GOT3 (cell line): ENCODE measurements around the gene RGS10.
"Not testable (repeated sequence)": the region's sequence is repeated elsewhere in the genome, so short reads cannot be mapped to it uniquely, and the experiment has no call there.

Experiments used
- DNase-seq: peaks from one replicate; lab custom pipeline; 2025; ENCODE audit warnings: mixed read lengths; lab: John Stamatoyannopoulos, UW

The RGS10 gene

GRCh38 chr10:119469325-119469707 lies 73.2 kb downstream of the RGS10 start:
- no peak for DNase-seq

- no peak for DNase-seq
Measured at GRCh38 chr10:119468542-119469324, 73.8 kb downstream of the RGS10 start.

GRCh38 chr10:119466655-119467054 lies 75.9 kb downstream of the RGS10 start:
- no peak for DNase-seq

- no peak for DNase-seq
Measured at GRCh38 chr10:119466076-119466475, 76.4 kb downstream of the RGS10 start.

- no peak for DNase-seq
Measured at GRCh38 chr10:119465085-119465484, 77.4 kb downstream of the RGS10 start.

- not testable (repeated sequence) for DNase-seq
Measured at GRCh38 chr10:119463195-119463594, 79.3 kb downstream of the RGS10 start.

- DNase-seq, result no peak
Measured at GRCh38 chr10:119462773-119463172, 79.7 kb downstream of the RGS10 start.

GRCh38 chr10:119461923-119462322 lies 80.6 kb downstream of the RGS10 start:
- no peak for DNase-seq

GRCh38 chr10:119461380-119461779 lies 81.1 kb downstream of the RGS10 start:
- no peak for DNase-seq

- no peak for DNase-seq
Measured at GRCh38 chr10:119460369-119461195, 81.9 kb downstream of the RGS10 start.

GRCh38 chr10:119459681-119460340 lies 82.7 kb downstream of the RGS10 start:
- no peak for DNase-seq

- DNase-seq, result no peak
Measured at GRCh38 chr10:119457966-119458766, 84.4 kb downstream of the RGS10 start.

- DNase-seq, result no peak
Measured at GRCh38 chr10:119456435-119456810, 86.1 kb downstream of the RGS10 start.

GRCh38 chr10:119455609-119456434 lies 86.7 kb downstream of the RGS10 start:
- no peak for DNase-seq

- DNase-seq, result no peak
Measured at GRCh38 chr10:119454990-119455389, 87.5 kb downstream of the RGS10 start.

GRCh38 chr10:119454316-119454715 lies 88.2 kb downstream of the RGS10 start:
- DNase-seq, result no peak

GRCh38 chr10:119453313-119453712 lies 89.2 kb downstream of the RGS10 start:
- no peak for DNase-seq

GRCh38 chr10:119452396-119452795 lies 90.1 kb downstream of the RGS10 start:
- DNase-seq, result no peak

- DNase-seq, result no peak
Measured at GRCh38 chr10:119451300-119451896, 91.1 kb downstream of the RGS10 start.

- no peak for DNase-seq
Measured at GRCh38 chr10:119450606-119451299, 91.8 kb downstream of the RGS10 start.
